Stimulated activated CD8-positive, alpha-beta memory T cell treated with anti-CD3 and anti-CD28 coated beads, Interleukin-12 subunit alpha, Interleukin-12 subunit beta, amount 100 ng/mL, for 24 hours (primary cell): ENCODE measurements around the gene CD300LF.
A peak's percentile ranks its signal among the peaks of the same experiment; 100 is the strongest.

Experiments used
- DNase-seq: peaks from one replicate; pipeline ENCODE4 v3.0.0-alpha.2; 2020; ENCODE audit errors: extremely low read depth

CD300LF gene

GRCh38 chr17:74686761-74687160, 26.0 kb downstream of the CD300LF start:
- no peak for DNase-seq

GRCh38 chr17:74682471-74683190, 30.1 kb downstream of the CD300LF start:
- DNase-seq = no peak

DNA sequence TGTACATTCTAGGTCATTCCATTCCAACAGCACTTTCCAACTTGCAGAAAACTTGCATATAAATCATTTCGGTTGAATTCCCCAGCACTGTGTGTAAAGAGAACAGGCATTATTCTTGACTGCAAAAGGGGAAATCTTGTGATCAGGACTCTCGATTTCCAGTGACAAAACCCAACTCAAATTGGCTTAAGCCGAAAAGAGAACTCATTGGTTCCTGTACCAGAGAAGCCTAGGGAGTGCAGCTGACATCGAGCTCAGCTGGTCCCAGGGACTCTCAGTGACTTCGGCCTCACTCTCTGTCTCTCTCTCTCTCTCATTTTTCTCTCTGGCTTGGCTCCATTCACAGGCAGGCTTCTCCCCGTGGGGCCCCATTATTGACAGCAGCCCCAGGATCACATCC, 30.7 kb downstream of the CD300LF start:
- DNase-seq = no peak

DNA sequence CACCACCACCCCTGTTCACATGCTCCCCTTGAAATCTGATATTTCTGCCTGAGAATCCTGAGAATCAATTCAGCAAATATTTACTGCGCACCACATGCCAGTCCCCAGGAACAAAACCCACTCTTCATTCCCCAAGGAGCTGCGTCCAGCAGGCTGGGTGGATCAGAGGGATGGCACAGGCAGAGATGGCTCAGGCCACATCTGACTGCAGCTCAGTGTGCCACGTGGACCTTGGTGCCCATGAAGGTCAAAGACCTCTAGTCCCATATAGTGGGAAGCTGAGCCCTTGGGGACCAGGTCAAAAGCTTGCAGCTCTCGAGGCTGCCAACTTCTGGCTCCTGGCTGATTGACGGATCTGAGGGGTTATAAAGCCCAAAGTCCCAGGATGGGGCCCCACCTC, 31.8 kb downstream of the CD300LF start:
- no peak for DNase-seq

GRCh38 chr17:74680213-74680612, 32.5 kb downstream of the CD300LF start:
- DNase-seq = no peak

DNA sequence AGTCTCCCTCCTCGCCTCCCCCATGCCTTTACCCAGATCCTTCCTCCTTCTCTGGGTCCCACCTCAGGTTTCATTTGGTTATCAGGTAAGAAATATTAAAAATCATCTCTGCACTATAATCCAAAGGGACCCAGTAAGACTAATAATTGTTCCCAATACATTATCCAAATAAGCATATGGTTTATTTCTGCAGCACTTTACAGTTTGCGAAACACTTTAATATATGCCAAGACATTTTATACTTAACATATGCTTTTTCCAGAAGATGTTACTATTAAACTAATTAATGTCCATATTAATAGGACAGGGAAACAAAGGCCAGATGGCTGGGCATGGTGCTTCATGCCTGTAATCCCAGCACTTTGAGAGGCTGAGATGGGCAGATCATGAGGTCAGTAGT, 33.3 kb downstream of the CD300LF start:
- no peak for DNase-seq

- DNase-seq = no peak
Measured at GRCh38 chr17:74678541-74678940, 34.2 kb downstream of the CD300LF start.

- no peak for DNase-seq
Measured at GRCh38 chr17:74677558-74678466, 34.9 kb downstream of the CD300LF start.

DNA sequence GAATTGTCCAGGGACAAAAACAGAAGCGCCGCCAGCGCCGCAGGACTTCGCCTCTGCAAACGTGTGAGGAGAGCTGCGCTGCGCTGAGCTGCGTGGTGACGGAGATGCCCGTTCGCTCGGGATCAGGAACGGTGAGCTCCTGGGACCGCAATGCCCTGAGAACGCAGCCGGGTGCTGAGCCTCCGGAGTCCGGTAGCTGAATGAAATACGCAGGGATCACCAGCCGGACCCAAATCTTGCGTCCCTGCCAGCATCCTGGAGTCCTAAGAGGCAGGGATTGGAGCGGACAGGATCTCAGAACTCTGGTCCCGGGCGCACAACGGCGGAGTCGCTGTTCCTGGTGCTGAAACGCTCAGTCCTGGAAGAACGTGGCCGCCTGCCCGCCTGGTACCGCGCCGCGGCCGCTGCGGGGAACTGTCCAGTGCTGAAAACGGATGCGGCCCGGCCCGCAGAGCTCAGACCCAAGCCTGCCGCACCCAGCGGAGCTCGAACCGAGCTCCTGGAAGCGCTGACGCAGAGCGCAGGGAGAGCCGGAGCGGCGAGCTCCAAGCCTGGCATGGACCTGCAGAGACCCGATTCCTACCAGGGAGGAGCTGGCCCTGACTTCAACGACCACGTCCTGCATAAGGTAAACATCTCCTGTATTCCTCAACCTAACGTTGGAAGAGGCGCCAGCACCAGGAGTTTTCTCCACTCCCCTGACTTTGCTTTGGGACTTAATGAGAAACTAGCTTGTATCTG, 41.5 kb downstream of the CD300LF start:
- DNase-seq = peak; percentile 31

DNA sequence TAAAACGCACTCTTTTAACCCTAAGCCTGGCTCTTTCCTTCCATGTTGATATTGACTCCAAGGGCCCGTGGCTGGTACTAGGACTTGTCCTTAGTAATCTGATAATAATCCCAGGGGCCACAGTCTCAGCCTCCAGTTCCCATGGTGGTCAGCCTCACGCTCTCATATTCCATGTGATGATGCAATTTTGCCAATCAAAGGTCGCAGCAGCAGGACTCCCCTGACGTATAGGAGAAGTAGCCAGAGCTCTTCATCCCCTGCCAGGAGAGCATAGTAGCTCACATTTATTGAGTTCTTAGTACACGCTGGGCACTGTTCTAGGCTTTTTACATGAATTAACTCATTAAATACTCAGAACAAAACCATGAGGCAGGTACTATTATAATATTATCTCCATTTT, 42.4 kb downstream of the CD300LF start:
- DNase-seq = no peak

GRCh38 chr17:74663561-74663960, 49.2 kb downstream of the CD300LF start:
- DNase-seq = no peak

DNA sequence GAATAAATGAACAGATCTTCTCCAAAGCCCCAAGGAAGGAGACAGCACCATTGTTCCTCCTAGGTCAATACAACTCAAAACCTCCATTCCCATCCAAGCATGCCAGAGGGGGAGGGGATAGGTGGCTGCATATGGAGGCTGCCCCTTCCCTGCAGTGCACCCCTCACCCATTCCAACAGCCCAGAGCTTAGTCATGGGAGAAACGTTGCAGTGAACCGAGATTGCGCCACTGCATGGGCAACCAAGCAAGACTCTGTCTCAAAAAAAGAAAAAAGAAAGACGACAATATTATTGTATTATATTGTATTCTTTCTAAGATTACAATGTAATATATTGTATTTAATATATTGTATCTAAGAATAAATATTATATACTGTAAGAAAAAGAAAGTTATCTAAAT, 52.8 kb downstream of the CD300LF start:
- no peak for DNase-seq

GRCh38 chr17:74658620-74659019, 54.1 kb downstream of the CD300LF start:
- DNase-seq = no peak

DNA sequence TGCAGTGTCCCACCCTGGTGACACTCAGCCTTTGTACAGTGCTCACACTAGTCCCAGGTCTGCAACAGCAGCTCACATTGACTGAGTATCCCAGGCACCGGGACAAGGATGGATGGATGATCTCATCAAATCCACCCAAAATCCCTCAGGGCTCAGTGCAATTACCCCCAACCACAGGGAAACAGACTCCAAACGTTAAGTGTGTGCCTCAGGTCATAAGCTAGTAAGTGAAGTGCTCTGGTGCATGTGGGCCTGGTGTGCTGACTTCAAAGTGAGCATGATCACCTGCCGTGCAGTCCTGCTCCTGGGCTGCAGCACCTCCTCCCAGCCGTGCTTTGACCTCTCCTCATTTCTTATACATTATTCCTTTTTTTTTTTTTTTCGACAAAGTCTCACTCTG, 58.0 kb downstream of the CD300LF start:
- DNase-seq = no peak

- DNase-seq = no peak
Measured at GRCh38 chr17:74652020-74652419, 60.7 kb downstream of the CD300LF start.

DNA sequence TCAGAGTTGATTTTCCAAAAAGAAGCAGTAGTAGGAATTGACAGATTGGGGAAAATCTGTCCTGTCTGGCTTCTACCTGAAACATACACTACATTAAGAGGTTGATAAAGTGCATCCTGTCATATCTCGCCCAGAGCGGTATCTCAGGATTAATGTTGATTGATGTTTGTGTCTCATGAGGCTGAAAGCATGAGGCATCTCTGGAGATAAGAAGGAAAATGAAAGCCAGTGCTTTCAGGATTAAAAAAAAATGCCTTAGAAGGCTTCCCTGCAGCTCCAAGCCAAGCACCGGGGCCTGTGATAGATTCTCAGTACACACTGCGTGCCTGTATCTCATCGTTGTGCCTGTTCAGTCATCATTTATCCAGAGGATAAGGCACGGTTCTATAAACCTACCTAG, 62.8 kb downstream of the CD300LF start:
- DNase-seq = no peak

GRCh38 chr17:74647871-74648672, 64.7 kb downstream of the CD300LF start:
- no peak for DNase-seq

GRCh38 chr17:74646231-74646630, 66.5 kb downstream of the CD300LF start:
- no peak for DNase-seq

GRCh38 chr17:74645010-74645409, 67.7 kb downstream of the CD300LF start:
- no peak for DNase-seq

DNA sequence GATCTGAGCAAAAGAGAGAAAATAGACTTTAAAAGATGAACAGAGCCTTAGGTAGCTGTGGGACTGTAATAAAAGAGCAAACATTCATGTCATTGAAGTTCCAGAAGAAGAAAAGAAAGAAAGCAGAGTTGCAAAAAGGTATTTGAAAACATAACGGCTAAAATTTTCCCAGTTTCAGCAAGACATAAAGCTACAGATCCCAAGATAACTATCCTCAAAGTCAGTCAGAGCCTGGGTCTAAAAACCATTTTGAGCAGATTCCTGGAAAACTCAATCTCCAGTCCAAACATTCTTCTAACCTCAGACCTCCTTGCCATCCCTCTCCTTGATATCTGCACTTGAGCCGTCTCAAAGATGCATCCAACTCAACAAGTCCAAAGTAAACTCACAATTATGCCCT, 68.3 kb downstream of the CD300LF start:
- DNase-seq = no peak
